GM18517 (cell line): ENCODE results near the gene SPDYE2B.
"Not testable (repeated sequence)": the region's sequence is repeated elsewhere in the genome, so short reads cannot be mapped to it uniquely, and the experiment has no call there.

Experiments
- ATAC-seq: cut with Tn5 transposase; IDR thresholded peaks from one replicate; pipeline ENCODE4 v1.9.1; 2021; ENCODE audit warnings: mild to moderate bottlenecking, moderate library complexity; ENCODE audit not compliant: unreplicated experiment

Gene SPDYE2B

GRCh38 chr7:102697642-102698512, 47.8 kb downstream of the SPDYE2B start:
- not testable (repeated sequence) for ATAC-seq

- ATAC-seq: not testable (repeated sequence)
These were observed 49.0 kb downstream of the SPDYE2B start for GRCh38 chr7:102698962-102699750.
